Measurements from ENCODE around the gene RNASET2.

DNA sequence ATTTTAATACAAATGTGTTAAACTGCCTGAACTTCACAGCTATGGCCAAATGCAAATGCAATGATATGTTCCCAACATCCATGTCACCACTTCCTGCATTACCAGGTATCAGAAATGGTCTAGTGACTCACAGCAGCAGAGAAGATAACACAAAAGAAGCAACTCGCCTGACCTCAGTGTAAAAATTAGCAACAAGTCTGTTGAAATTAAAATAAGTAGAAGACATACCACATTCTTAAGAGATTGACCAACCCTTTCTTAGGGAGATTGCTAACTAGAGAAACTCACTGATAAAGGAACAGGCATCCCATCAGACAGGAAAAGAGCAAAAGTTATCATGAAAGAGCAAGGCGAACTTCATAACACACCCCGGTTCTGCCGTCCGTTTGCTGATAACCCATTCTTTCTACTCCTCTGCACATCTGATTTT, 45.1 kb downstream of the RNASET2 start:
- no peak for TF ChIP-seq CTCF (IDR thresholded peaks at IDR 0.05)
- no peak for TF ChIP-seq POLR2A (IDR thresholded peaks at IDR 0.05)

Measured in Peyer's patch (tissue), 4 donors.